Central memory CD8-positive, alpha-beta T cell (primary cell): Measurements from ENCODE around the gene GDI2.

Experiments
- ATAC-seq: fragments of 150-1000 bp; cut with Tn5 transposase; replicated peaks from 2 replicates; pipeline ENCODE4 v1.10.0; 2022; ENCODE audit warnings: mild to moderate bottlenecking, moderate FRiP score, moderate number of reproducible peaks; ENCODE audit not compliant: poor library complexity, severe bottlenecking; ENCODE audit errors: extremely low read depth
- DNase-seq, 2 donors: peaks; one replicate each; pipeline ENCODE4 v3.0.0; 2021; ENCODE audit warnings: low spot score in 2 of 2
- H3K27ac Mint-ChIP-seq: one replicate; pipeline ENCODE4 v1.8.0; 2022; ENCODE audit warnings: low read depth, mild to moderate bottlenecking, moderate library complexity, mixed read lengths
- H3K27me3 Mint-ChIP-seq: one replicate; pipeline ENCODE4 v1.8.0; 2022; ENCODE audit warnings: mixed read lengths
- H3K36me3 Mint-ChIP-seq: one replicate; pipeline ENCODE4 v1.8.0; 2022; ENCODE audit warnings: mild to moderate bottlenecking, moderate library complexity, mixed read lengths; ENCODE audit not compliant: insufficient read depth
- H3K4me1 Mint-ChIP-seq: one replicate; pipeline ENCODE4 v1.8.0; 2022; ENCODE audit warnings: mixed read lengths
- H3K4me3 Mint-ChIP-seq: one replicate; pipeline ENCODE4 v1.8.0; 2022; ENCODE audit warnings: mild to moderate bottlenecking, moderate library complexity, mixed read lengths
- H3K9me3 Mint-ChIP-seq: one replicate; pipeline ENCODE4 v1.8.0; 2022; ENCODE audit warnings: mixed read lengths

The GDI2 gene

DNA sequence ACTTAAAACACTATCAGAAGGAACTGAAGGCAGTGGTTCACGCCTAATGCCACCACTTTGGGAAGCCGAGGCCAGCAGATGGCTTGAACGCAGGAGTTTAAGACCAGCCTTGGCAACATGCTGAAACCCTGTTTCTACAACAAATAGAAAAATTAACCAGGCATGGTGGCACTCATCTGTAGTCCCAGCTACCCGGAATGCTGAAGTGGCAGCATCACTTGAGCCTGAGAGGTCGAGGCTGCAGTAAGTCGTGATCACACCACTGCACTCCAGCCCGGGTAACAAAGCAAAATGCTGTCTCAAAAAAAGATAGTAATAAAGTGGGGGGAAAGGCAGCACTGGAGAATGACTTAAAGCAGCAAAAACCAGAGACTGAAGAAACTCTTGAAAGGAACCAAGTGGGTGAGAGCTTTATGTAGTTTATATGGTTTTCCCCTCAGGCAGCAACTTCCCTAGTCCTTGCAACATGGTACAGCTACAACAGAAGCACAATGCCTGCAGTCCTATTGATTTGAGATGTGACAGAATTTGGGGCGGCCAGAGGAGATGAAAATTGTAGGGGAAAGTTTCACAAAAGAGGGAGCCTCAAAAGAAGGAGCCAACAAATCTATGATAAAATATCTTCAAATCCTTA lies 38.1 kb downstream of the GDI2 start:
- Mint-ChIP-seq H3K4me1 (peaks cover 34% of the 10 kb centered on the region), H3K9me3 (no peaks in the 10 kb centered on the region), H3K4me3 (peak overlapping the region; percentile 57), H3K27ac (peak overlapping the region; percentile 84), H3K36me3 (peaks cover 35% of the 10 kb centered on the region), H3K27me3 (no peaks in the 10 kb centered on the region)
- DNase-seq (no peak), ATAC-seq (no peak)

DNA sequence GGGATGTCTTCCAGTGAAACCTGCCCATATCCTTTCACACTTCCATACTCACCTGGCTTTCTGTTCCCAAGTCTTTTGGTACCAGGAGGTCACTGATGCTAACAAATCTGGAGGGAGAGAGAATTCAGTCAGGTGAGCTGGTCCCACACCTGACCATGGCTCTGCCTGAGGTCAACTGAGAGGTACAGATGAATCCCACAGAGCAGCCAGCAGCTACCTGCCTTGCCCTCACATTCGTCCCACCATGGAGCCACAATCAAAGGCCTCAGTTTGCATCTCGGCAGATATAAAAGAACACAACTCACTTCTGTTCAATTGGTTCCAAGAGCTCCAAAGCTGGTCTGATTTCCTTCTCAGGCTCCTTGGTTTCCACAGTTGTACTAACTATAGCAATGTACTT lies 47.0 kb downstream of the GDI2 start:
- H3K9me3 Mint-ChIP-seq = no peaks in the 10 kb centered on the region

DNA sequence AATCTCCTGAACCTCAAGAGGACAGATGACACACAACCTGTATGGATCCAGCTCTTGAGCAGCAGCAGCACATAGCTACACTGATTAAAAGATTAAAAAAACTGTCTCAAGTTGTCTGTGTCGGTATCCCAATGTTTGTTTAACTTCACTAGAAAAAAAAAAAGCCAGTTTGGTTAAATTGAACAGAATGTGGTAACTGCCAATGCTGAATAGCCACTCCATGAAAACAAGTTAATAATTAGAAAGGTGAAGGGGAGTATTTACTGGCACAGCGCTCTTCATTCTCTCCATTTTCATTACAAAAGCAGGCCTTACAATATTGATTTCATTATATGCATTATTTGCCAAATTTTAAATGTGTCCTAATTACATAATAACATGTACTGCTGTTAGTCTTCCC lies 47.6 kb downstream of the GDI2 start:
- Mint-ChIP-seq H3K4me3 (no peak overlapping the region), H3K4me1 (no peaks in the 10 kb centered on the region), H3K27ac (peak overlapping the region; percentile 3), H3K36me3 (peaks cover 72% of the 10 kb centered on the region), H3K27me3 (no peaks in the 10 kb centered on the region), H3K9me3 (no peaks in the 10 kb centered on the region)
- no peak for ATAC-seq
- DNase-seq = no peak

More for the DNA sequence above, 47.0 kb downstream of the GDI2 start:
- H3K27ac Mint-ChIP-seq = peak overlapping the region; percentile 3
- no peaks in the 10 kb centered on the region for H3K27me3 Mint-ChIP-seq
- DNase-seq (no peak), ATAC-seq (no peak)
- no peak overlapping the region for H3K4me3 Mint-ChIP-seq
- H3K4me1 Mint-ChIP-seq = no peaks in the 10 kb centered on the region
- H3K36me3 Mint-ChIP-seq = peaks cover 66% of the 10 kb centered on the region

DNA sequence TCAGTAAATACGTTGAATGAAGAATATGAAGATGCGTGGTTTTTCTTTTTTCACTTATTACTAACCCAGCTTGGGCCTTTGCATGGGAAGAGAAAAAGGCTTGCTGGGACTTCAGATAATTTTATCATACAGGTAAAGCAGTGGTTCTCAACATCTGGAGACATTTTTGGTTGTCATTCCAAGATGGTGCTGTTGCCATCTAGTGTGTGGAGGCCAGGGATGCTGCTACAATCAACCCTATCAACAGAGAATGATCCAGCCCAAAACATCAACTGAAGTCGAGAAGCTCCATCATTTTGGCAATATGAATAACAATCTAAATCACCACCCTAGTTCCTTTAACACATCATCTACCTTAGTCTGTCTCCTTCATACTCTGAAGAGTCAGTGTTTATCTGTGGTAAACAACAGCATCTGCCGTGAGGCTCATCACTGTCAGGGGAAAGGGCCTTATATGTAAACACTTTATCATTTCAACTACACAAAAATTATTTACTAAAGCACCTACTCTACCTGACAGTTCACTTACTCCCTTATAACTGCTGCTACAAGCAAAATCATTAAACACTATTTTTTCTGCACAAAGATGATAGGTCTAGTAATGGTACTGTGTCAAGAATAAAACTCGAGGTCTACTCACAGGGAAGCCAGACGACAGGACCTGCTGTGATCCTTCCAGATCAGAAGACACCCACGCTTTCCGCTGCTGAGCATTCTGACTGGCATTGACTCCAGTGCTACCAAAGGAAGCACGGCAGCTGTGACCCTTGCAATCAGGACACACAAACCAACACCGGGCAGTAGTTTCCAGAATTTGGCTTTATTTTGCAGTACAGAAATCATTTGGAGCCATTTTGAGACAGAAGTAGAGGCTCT lies 48.6 kb downstream of the GDI2 start:
- ATAC-seq (no peak), DNase-seq (no peak)
- no peaks in the 10 kb centered on the region for H3K9me3 Mint-ChIP-seq
- no peak overlapping the region for H3K27ac Mint-ChIP-seq
- no peak overlapping the region for H3K4me3 Mint-ChIP-seq
- H3K27me3 Mint-ChIP-seq = no peaks in the 10 kb centered on the region
- H3K36me3 Mint-ChIP-seq = peaks cover 72% of the 10 kb centered on the region
- H3K4me1 Mint-ChIP-seq = no peaks in the 10 kb centered on the region

DNA sequence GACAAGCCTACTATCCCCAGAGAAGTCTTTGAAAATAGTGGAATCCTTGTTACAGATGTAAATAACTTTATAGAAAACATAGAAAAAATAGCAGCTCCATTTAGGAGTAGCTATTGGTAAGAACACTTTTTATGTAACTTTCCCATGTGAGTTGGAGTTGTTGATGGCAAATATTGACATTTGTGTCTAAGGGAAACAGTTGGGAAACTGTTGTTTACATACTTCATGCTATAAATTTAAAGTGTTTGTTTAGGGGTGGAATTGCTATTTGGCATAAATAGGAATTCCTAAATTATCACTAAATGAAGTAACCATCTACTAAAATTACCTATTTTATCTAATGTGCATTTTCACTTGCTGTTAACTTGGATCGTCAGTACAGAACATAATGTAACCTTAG lies 50.7 kb downstream of the GDI2 start:
- no peak overlapping the region for H3K27ac Mint-ChIP-seq
- H3K4me1 Mint-ChIP-seq = no peaks in the 10 kb centered on the region
- no peaks in the 10 kb centered on the region for H3K9me3 Mint-ChIP-seq
- DNase-seq (no peak), ATAC-seq (no peak)
- peaks cover 69% of the 10 kb centered on the region for H3K36me3 Mint-ChIP-seq
- no peak overlapping the region for H3K4me3 Mint-ChIP-seq
- H3K27me3 Mint-ChIP-seq = no peaks in the 10 kb centered on the region

DNA sequence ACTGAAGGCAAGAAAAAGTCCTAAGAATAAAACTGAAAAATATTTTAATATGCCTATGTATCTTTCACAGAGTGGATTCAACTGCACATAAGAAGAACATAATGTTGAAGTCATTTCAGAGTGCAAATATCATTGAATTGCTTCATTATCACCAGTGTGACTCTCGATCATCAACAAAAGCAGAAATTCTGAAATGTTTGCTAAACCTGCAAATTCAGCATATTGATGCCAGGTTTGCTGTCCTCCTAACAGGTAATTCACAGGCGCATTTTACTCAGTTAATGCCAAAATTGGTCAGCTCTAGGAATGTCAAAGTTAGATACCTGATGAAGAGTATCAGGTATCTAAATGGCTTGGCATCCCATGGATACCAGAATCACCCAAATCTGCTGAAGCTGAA lies 52.0 kb downstream of the GDI2 start:
- Mint-ChIP-seq H3K27ac (no peak overlapping the region), H3K9me3 (no peaks in the 10 kb centered on the region), H3K4me1 (no peaks in the 10 kb centered on the region), H3K36me3 (peaks cover 68% of the 10 kb centered on the region), H3K4me3 (no peak overlapping the region), H3K27me3 (no peaks in the 10 kb centered on the region)
- DNase-seq (no peak), ATAC-seq (no peak)

DNA sequence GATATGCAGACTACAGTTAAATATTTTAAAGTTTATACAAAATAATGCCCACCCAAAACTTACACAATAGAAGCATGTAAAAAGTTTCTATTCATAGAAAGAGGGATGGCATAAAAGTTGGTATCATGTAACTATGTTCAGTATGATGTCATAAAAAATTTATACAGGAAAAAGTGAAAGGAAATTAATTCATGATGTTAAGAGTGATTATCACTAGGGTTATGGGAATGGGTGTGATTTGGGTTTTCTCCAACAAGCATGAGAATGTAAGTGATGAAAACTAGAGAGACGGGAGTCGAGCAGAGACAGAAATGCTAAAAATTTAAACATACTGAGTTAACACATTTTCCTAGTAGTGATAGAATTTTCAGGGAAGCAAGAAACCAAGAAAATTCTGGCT lies 52.7 kb downstream of the GDI2 start:
- Mint-ChIP-seq H3K4me1 (no peaks in the 10 kb centered on the region), H3K4me3 (no peak overlapping the region), H3K27ac (no peak overlapping the region), H3K36me3 (peaks cover 64% of the 10 kb centered on the region), H3K27me3 (no peaks in the 10 kb centered on the region), H3K9me3 (no peaks in the 10 kb centered on the region)
- ATAC-seq = no peak
- DNase-seq = no peak

DNA sequence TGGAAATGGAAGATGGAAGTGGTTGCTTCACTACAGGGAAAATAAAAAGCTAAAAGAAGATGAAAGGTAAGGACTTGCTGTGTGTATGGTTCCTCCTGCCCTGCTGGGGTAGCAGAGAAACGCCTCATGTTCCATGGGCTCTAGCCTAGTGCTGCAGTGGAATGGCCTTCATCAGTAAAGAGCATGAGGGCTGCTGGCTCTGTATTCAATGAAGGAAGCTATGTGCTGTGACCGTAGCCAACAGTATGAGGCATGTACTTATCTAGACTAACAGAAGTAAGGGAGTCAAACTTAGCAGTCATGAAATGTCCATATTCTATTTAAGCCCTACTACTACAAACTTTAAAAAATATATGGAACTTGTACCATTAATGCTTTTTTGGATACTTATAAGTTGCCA lies 54.3 kb downstream of the GDI2 start:
- no peak for DNase-seq
- Mint-ChIP-seq H3K9me3 (no peaks in the 10 kb centered on the region), H3K4me3 (no peak overlapping the region), H3K27me3 (no peaks in the 10 kb centered on the region), H3K27ac (no peak overlapping the region), H3K36me3 (peaks cover 60% of the 10 kb centered on the region), H3K4me1 (no peaks in the 10 kb centered on the region)
- ATAC-seq = no peak

DNA sequence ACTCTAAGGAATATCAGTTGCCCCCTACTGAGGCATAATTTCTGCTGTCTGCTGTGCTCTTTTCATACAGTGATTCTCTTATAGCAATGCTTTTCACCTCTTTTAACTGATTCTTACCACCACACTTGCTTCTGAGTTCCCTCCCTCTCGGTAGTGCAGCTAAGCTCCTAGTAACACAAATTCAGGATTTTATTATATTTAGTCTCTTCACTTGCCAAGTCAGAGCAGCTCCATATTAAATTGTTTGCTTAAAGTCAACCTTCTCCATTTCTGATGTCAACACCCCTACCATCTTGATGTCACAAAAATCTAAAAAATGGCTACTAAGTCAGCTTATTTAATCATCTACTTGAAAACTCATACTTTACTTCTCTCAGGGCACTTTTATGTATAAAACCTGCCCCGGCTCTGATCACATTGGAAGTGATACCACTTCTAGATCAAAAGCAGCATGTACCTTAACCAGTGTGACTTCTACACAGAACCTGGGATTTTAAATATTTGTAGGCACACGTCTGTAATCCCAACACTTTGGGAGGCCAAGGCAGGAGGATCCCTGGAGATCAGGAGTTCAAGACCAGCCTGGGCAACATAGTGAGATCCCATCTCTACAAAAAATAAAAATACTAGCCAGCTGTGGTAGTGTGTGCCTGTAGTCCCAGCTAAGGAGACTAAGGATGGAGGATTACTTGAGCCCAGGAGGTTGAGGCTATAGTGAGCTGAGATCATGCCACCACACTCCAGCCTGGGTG lies 55.3 kb downstream of the GDI2 start:
- H3K4me1 Mint-ChIP-seq = no peaks in the 10 kb centered on the region
- no peaks in the 10 kb centered on the region for H3K9me3 Mint-ChIP-seq
- H3K27ac Mint-ChIP-seq = peak overlapping the region; percentile 29
- no peak for ATAC-seq
- H3K36me3 Mint-ChIP-seq = peaks cover 60% of the 10 kb centered on the region
- H3K4me3 Mint-ChIP-seq = no peak overlapping the region
- H3K27me3 Mint-ChIP-seq = no peaks in the 10 kb centered on the region
- no peak for DNase-seq

DNA sequence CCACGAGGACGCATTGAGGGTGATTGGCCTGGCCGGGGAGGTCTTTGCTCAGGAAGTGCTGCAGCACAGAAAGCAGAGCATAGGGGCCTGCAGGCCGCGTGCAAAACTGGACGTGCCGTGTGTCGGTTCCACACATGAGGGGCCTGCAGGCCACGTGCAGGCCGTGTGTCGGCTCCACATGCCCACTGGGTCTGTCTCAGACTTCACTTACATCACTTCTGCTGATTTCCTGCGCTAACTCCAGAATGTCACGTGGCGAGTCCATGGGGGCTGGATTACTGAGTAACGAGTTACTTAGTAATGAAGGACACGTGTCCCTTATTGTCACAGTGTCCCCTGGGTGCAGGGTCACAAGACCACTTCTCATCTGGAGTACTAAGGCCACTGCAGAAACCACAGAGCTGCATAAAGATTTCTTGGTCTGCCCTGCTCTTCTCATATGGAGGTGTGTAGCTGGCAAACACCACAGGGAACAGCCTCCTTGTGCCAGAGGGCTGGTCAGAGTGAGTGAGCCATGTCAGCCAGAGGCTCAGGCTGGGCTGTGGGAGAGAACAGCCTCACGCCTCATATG lies 60.8 kb downstream of the GDI2 start:
- ATAC-seq (no peak), DNase-seq (no peak)
- H3K4me1 Mint-ChIP-seq = peaks cover 13% of the 10 kb centered on the region
- no peaks in the 10 kb centered on the region for H3K9me3 Mint-ChIP-seq
- no peaks in the 10 kb centered on the region for H3K27me3 Mint-ChIP-seq
- no peak overlapping the region for H3K4me3 Mint-ChIP-seq
- H3K36me3 Mint-ChIP-seq = peaks cover 32% of the 10 kb centered on the region
- H3K27ac Mint-ChIP-seq = no peak overlapping the region

DNA sequence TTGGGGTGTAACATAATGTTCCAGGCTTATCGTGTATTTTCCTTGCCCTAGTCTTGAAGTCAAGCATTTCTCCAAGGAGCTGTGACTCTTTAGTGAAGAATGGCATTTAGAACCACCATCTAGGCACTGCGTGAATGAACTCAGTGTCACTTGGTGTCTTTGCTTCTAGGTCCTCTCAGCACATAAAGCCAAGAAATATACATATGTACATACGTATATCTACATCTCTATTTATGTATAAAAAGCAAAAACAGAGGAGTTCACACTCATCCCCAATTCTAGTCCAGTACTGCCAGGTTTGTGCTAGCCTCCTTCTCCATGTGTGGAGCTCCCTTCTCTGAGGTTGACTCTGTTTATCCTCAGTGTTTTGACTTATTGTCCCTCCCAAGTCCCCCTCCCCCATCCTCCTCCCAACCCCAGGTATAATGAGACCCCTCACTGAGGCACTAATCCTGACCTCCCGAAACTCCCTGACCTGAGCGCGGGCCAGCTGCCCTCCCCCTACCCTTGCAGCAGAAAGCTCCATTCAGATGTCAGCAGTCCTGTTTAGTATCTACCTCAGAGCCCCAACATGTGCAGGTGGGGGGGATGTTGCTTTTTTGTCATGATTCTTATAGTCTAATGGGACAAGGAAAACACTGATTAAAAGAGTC lies 61.5 kb downstream of the GDI2 start:
- no peaks in the 10 kb centered on the region for H3K9me3 Mint-ChIP-seq
- ATAC-seq (no peak), DNase-seq (no peak)
- H3K27ac Mint-ChIP-seq = no peak overlapping the region
- no peaks in the 10 kb centered on the region for H3K27me3 Mint-ChIP-seq
- H3K4me1 Mint-ChIP-seq = peaks cover 20% of the 10 kb centered on the region
- H3K36me3 Mint-ChIP-seq = peaks cover 29% of the 10 kb centered on the region
- H3K4me3 Mint-ChIP-seq = no peak overlapping the region

DNA sequence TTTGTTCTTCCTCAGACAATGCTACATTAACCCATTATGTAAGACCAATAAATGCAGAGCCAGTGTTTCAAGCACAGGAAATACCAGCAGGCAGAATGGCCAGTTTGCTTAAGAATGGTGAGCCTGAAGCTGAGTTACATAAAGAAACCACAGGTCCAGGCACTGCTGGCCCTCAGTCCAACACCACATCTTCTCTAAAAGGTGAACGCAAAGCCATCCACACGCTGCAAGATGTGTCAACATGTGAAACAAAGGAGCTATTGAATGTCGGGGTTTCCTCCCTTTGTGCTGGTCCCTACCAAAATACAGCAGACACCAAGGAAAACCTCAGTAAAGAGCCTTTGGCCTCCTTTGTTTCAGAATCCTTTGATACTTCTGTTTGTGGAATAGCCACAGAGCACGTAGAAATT lies 64.8 kb downstream of the GDI2 start:
- Mint-ChIP-seq H3K4me1 (peaks cover 20% of the 10 kb centered on the region), H3K9me3 (no peaks in the 10 kb centered on the region), H3K27me3 (no peaks in the 10 kb centered on the region), H3K36me3 (peaks cover 27% of the 10 kb centered on the region), H3K27ac (no peak overlapping the region), H3K4me3 (no peak overlapping the region)
- DNase-seq (no peak), ATAC-seq (no peak)
